Activated CD8-positive, alpha-beta memory T cell treated with anti-CD3 and anti-CD28 coated beads, Interleukin-2, amount 50 U/mL, for 1 hour (primary cell): ENCODE results near the gene SV2C.
A peak's percentile ranks its signal among the peaks of the same experiment; 100 is the strongest.

Experiments used
- DNase-seq: peaks from one replicate; pipeline ENCODE4 v3.0.0-alpha.2; 2020; ENCODE audit errors: extremely low read depth

SV2C gene

GRCh38 chr5:76383126-76383832, 300.1 kb downstream of the SV2C start:
- no peak for DNase-seq

GRCh38 chr5:76384189-76384588, 301.0 kb downstream of the SV2C start:
- DNase-seq, result no peak

DNA sequence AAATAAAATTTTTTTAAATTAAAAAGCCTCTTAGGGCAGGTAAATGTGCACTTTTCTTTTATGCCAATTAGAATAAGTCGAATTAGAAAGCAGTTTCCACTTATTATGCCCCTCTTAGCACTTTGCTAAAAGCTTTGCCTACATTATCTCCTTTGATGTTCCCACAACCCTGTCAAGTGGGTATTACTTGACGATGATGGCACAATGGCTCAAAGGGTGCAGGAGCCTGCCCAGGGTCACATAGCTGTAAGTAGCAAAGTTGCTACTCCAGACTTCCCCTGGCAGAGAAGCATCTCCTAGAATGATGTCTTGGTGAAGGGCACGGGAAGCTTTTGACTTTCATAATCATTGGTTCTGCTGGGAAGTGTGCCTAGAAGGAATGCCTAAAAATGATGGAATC, 301.5 kb downstream of the SV2C start:
- no peak for DNase-seq

- no peak for DNase-seq
Measured at GRCh38 chr5:76385540-76385939, 302.4 kb downstream of the SV2C start.

DNA sequence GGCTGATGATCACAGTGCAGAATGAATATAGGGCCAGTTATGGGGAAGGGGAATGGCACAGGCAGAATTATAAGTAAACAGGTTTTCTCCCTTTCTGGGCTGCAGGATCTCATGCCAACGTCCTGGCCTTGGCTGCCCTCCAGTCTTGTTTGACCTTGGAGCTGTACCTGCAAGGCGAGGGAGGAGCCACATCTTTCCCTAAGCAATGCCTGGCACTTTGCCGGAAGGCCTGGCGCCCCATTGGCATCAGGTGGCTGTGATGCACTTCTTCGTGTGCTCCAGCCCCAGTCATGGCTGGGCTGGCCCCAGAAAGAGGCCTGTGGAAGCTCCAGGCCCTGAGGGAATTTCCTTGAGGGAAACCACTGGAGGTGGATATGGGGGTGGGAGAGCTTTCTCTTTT, 303.2 kb downstream of the SV2C start:
- DNase-seq, result no peak

DNA sequence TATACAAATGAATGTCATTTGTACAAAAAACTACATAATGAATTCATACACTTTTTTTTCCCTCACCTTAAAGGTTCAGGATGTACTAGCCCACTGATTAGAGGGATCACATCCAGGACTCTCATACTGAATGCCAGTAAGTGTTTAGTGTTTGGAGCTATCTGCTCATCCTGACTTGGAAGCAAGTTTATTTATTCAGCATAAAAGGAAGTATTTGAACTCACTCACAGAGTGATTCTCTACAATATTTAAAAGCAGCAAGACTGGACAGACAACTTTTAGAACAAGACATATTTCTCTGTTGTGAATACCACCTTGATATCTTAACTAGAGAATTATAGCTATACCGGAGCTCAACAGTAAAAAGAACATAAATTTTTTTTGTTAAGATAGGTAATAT, 305.1 kb downstream of the SV2C start:
- DNase-seq, result no peak

DNA sequence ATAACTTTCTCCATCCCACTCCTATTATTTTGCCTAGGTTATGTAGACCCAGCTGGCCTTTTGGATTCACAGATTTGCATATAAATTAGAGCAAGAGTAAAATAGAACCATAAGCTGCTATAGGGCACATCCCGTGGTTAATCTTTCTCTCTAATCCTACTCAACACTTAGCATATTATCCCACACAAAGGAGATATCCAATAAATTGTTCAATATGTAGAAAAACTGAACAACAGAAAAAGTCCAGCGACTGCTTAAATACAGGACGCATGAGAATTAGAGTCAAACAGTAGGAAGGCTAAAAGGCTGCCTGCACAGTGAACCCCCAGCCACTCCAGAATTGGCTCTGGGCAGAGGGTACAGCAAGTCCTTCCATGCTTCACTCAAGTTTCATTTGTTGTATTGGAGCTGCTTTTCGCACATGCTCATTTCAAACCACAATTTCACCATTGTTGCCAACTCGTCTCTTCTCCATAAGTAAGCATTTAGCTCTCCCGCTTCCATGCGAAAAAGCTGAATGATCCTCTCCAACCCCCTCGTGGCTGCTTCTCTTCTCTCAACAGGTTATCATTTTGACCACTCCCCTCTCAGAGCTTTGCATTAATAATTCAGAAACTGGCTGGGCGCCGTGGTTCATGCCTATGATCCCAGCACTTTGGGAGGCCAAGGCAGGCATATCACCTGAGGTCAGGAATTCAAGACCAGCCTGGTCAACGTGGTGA, 305.8 kb downstream of the SV2C start:
- no peak for DNase-seq

DNA sequence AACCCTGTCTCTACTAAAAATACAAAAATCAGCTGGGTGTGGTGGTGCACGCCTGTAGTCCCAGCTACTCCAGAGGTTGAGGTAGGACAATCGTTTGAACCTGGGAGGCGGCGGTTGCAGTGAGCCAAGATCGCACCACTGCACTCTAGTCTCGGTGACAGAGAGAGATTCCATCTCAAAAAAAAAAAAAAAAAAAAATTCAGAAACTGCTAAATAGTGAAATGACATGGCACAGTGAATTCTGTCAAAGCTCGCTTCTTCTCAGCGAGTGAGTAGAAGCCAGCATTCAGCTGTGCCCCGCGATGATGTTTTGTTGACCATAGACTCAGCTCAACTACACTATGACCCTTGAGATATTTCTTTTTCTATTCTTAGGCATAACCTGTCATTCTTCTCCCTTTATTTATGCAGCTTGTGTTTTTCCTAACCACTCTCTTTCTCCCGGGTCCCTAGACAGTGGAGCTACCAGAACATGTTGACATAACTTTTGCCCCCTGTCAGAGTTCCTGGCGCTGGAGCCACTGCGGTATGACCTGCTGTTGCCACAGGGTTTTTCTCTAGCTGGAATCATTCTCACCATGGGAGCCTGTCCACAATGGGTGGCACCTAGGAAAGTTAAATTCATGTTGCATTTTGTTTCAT, 306.5 kb downstream of the SV2C start:
- DNase-seq, result no peak

DNA sequence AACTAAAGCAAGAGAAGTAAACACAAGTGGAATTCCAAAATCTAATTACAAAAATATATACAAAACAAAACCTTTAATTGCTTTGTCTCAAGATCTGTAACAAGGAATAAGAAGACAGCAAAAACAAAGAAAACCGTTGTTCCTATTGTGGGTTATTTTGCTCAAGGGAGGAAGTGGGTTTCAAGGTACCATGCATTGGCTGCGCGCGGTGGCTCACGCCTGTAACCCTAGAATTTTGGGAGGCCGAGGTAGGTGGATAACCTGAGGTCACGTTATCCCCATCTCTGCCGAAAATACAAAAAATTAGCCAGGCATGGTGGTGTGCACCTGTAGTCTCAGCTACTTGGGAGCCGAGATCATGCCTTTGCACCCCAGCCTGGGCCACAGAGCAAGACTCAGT, 307.8 kb downstream of the SV2C start:
- no peak for DNase-seq

DNA sequence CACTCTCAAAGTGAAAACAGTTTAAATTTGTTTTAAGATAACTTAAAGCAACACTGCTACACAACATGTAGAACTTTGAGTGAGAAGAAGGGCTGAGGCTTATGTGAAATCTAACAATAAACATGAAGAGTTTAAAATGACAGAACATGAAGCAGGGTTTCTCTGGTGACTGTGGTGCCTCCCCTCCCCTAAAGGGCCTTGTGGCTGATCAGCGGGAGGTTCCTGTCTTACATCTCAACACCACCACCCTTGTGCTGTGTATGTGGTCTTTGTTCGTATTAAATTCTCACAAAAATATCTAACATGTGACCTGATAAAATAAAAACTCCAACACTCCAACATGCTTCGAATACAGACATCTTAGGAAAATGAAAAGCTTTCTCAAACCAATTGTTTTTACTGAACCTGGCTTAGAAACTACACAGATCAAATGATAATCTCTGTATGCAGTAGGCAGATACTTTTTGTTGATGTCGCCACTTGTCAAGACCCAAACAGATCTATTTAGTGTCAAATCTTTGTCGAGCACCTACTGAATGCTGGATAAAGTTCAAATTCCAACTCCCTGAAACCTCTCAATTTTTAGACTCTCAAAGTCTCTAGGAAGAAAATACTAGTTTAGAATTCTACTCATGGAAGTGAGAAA, 310.0 kb downstream of the SV2C start:
- no peak for DNase-seq

GRCh38 chr5:76397200-76397599, 314.0 kb downstream of the SV2C start:
- no peak for DNase-seq

- DNase-seq, result no peak
Measured at GRCh38 chr5:76399268-76399667, 316.1 kb downstream of the SV2C start.

DNA sequence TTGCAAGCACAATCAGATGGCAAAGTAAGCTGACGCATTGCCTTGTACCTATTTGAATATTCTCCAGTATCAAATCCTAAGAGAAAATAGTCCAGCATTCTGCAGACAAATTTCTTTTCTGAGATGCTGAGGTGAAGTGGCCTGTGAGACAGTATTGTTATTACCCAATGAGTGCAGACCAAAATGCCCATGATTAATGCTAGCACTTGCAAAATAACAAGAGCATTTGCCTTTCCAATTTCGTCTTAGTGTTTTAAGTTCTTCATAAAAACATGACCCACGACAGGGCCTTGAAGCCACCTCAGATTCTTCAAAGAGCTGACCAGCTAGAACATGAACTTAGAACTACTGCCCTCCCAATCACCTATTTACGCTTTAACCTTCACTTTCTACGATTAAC, 317.3 kb downstream of the SV2C start:
- DNase-seq, result no peak

DNA sequence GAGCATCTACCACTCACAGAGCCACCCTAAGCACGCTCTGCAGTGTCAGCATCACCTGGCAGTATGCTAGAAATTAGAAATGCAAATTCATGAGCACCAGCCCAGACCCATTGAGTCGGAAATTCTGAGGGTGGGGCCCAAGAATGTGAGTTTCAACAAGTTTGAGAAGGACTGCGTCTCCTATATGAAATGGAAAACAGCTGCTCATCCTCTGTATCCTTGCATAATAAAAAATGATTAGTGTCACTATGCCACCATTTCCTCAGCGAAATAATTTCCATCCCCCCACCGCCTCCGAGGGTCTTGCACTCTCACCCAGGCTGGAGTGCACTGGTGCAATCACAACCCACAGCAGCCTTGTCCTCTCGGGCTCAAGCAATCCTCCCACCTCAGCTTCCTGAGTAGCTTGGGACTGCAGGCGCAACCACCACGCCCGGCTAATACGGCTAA, 318.6 kb downstream of the SV2C start:
- DNase-seq, result no peak

- DNase-seq, result peak; percentile 77
Measured at GRCh38 chr5:76402251-76402885, 319.2 kb downstream of the SV2C start.

DNA sequence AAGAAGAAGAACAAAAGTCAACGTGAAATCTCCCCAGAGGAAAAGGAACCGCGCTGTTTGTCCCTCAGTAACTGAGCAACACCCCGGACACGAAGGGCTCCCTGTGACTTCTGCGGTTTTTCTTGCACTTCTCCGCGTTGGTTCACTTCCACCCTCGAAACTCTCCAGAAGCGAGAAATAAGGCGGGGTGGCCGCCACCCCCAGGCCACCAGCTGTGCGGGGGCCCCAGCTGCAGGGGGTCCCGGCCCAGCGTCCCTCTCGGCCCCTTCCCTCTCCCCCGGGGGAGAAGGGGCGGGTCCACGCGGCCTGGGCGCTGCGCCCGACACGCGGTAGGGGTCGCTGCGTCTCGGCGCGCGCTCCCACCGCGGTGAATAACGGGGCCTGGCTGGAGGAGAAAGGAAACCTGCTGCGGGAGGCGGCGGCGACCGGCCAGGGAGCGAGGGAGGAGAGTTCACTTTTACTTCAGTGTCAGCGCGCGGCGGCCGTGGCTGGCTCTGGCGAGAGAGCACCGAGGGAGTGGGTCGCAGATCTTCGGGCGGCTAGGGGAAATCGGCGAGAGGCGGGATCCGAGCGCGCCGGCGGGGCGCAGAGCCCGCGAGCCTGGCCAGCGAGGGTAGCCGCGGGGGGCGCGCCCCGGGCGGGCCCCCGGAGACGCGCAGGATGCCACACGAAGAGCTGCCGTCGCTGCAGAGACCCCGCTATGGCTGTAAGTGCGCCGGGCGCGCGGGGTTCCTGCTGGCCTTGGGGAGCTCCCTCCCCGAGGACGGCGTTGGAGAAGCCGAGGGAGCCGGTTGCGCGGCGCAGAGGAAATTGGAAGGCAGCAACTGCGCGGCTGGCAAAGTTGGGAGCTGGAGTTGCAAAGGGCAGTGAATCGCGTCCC, 319.9 kb downstream of the SV2C start, which contains the start of gene IQGAP2:
TSS of gene IQGAP2 (plus strand) at position 400 of the 880 bp plus-strand sequence. CDS start at position 661, 261 bp downstream.
- peak; percentile 65 for DNase-seq
